HL-60 (cell line): ENCODE data around the gene ACSF3.

ENCODE experiments used
- CTCF ChIP-seq: IDR thresholded peaks from one replicate; pipeline ENCODE4 v1.5.1; 2011; ENCODE audit warnings: low read length, control low read depth, inconsistent platforms; ENCODE audit not compliant: insufficient read depth
- POLR2AphosphoS5 ChIP-seq: IDR thresholded peaks from 2 replicates; pipeline ENCODE4 v1.6.1; 2012; ENCODE audit warnings: low read depth
- SPI1 ChIP-seq: IDR thresholded peaks from 2 replicates; pipeline ENCODE4 v1.6.1; 2012; ENCODE audit warnings: low read depth, mild to moderate bottlenecking, borderline replicate concordance
- TF ChIP-seq, protein P1 (sequence below): IDR thresholded peaks from 2 replicates; pipeline ENCODE4 v1.6.1; 2012; ENCODE audit warnings: low read depth; ENCODE audit not compliant: insufficient replicate concordance

DNA sequence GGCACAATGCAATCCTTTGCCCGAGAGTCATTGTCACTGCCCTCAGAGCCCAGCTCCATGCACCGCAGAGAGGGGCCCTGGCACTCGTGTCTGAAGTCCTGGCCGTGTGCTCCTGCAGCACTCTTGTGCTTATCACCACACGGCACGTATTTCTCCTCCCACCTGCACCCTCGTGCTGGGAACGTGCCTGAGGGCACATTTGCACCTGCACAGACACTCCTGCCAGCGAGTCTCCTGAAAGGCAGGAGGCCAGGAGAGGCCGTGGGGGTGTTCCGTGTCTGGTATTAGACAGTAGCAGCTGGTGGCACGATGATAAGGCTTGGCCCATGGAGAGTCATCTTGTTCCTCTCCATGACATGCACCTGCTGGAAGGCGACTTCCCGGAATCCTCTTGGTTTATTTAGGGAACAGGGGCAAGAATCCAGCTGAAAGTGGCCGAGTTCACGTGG, 3.4 kb upstream of the ACSF3 start:
- TF ChIP-seq CTCF (no peak), POLR2AphosphoS5 (no peak), SPI1 (no peak)
- TF ChIP-seq, protein P1, sequence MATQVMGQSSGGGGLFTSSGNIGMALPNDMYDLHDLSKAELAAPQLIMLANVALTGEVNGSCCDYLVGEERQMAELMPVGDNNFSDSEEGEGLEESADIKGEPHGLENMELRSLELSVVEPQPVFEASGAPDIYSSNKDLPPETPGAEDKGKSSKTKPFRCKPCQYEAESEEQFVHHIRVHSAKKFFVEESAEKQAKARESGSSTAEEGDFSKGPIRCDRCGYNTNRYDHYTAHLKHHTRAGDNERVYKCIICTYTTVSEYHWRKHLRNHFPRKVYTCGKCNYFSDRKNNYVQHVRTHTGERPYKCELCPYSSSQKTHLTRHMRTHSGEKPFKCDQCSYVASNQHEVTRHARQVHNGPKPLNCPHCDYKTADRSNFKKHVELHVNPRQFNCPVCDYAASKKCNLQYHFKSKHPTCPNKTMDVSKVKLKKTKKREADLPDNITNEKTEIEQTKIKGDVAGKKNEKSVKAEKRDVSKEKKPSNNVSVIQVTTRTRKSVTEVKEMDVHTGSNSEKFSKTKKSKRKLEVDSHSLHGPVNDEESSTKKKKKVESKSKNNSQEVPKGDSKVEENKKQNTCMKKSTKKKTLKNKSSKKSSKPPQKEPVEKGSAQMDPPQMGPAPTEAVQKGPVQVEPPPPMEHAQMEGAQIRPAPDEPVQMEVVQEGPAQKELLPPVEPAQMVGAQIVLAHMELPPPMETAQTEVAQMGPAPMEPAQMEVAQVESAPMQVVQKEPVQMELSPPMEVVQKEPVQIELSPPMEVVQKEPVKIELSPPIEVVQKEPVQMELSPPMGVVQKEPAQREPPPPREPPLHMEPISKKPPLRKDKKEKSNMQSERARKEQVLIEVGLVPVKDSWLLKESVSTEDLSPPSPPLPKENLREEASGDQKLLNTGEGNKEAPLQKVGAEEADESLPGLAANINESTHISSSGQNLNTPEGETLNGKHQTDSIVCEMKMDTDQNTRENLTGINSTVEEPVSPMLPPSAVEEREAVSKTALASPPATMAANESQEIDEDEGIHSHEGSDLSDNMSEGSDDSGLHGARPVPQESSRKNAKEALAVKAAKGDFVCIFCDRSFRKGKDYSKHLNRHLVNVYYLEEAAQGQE, result no peak
